HG03039 (cell line): ENCODE results near the gene WNT7B.

Experiments
- ATAC-seq: cut with Tn5 transposase; IDR thresholded peaks from one replicate; pipeline ENCODE4 v1.9.1; 2021; ENCODE audit warnings: mild to moderate bottlenecking, moderate library complexity; ENCODE audit not compliant: unreplicated experiment

WNT7B gene

GRCh38 chr22:45914309-45914708 lies 62.7 kb downstream of the WNT7B start:
- no peak for ATAC-seq

- ATAC-seq = no peak
These were observed 64.1 kb downstream of the WNT7B start for GRCh38 chr22:45912910-45913309.

GRCh38 chr22:45911601-45912271 lies 65.2 kb downstream of the WNT7B start:
- ATAC-seq = no peak

GRCh38 chr22:45910928-45911467 lies 66.0 kb downstream of the WNT7B start:
- no peak for ATAC-seq

- ATAC-seq = no peak
These were observed 68.0 kb downstream of the WNT7B start for GRCh38 chr22:45908961-45909360.

GRCh38 chr22:45907996-45908395 lies 69.0 kb downstream of the WNT7B start:
- no peak for ATAC-seq

- ATAC-seq = no peak
These were observed 69.6 kb downstream of the WNT7B start for GRCh38 chr22:45907378-45907777.

GRCh38 chr22:45906946-45907345 lies 70.0 kb downstream of the WNT7B start:
- no peak for ATAC-seq

GRCh38 chr22:45905924-45906865 lies 70.8 kb downstream of the WNT7B start:
- no peak for ATAC-seq

- ATAC-seq = no peak
These were observed 71.5 kb downstream of the WNT7B start for GRCh38 chr22:45905326-45905923.

- ATAC-seq = no peak
These were observed 72.7 kb downstream of the WNT7B start for GRCh38 chr22:45904236-45904635.

- no peak for ATAC-seq
These were observed 73.4 kb downstream of the WNT7B start for GRCh38 chr22:45903355-45904135.

GRCh38 chr22:45897736-45898135 lies 79.2 kb downstream of the WNT7B start:
- no peak for ATAC-seq

GRCh38 chr22:45896964-45897538 lies 79.9 kb downstream of the WNT7B start:
- ATAC-seq = no peak

GRCh38 chr22:45896153-45896951 lies 80.6 kb downstream of the WNT7B start:
- ATAC-seq = no peak

GRCh38 chr22:45895436-45896152 lies 81.4 kb downstream of the WNT7B start:
- no peak for ATAC-seq

- no peak for ATAC-seq
These were observed 83.4 kb downstream of the WNT7B start for GRCh38 chr22:45893516-45893915.

GRCh38 chr22:45892681-45893461 lies 84.1 kb downstream of the WNT7B start:
- ATAC-seq = no peak
